Transverse colon (tissue), 4 donors: Measurements from ENCODE around the gene MYH10. TPM values are rescaled to one million over a fixed set of nuclear protein-coding genes. Genes with fewer than 3 reads are reported as not detected.
A peak's percentile ranks its signal among the peaks of the same experiment; 100 is the strongest.

Source experiments
- DNase-seq: peaks from one replicate; pipeline ENCODE4 v3.0.0-alpha.2; 2019
- H3K27ac ChIP-seq, 4 donors: fragments of 200-600 bp; sonication (generic); 2 replicates each; pipeline ENCODE4 v1.5.1; 2016 to 2018; ENCODE audit warnings: inconsistent platforms in 4 of 4
- H3K27me3 ChIP-seq: fragments of 200-600 bp; sonication (generic); 2 replicates; pipeline ENCODE4 v1.5.1; 2017; ENCODE audit warnings: inconsistent platforms
- H3K36me3 ChIP-seq, 4 donors: fragments of 200-600 bp; sonication (generic); 2 replicates each; pipeline ENCODE4 v1.5.1; 2017 to 2019; ENCODE audit warnings: inconsistent platforms in 4 of 4
- H3K4me1 ChIP-seq, 4 donors: fragments of 200-600 bp; sonication (generic); 2 replicates each; pipeline ENCODE4 v1.5.1; 2017 to 2020; ENCODE audit warnings: inconsistent platforms in 4 of 4
- H3K4me3 ChIP-seq, 4 donors: fragments of 200-600 bp; sonication (generic); 1 replicate in 1 of 4; 2 replicates in 3 of 4; pipeline versions ENCODE4 v1.5.1 to v1.6.1; 2017 to 2019; ENCODE audit warnings: inconsistent platforms in 4 of 4
- H3K9me3 ChIP-seq, 2 donors: fragments of 200-600 bp; sonication (generic); 2 replicates each; pipeline ENCODE4 v1.5.1; 2017 to 2019; ENCODE audit warnings: inconsistent platforms in 2 of 2
- EP300 ChIP-seq: sonication (generic); formaldehyde crosslinking; IDR thresholded peaks from one replicate; pipeline ENCODE4 v1.6.1; 2017; ENCODE audit warnings: antibody characterized with exemption, low read depth
- POLR2A ChIP-seq: fragments of 450-650 bp; IDR thresholded peaks from one replicate; pipeline ENCODE4 v1.6.1; 2016; ENCODE audit warnings: antibody characterized with exemption, mild to moderate bottlenecking, moderate library complexity
- POLR2AphosphoS5 ChIP-seq, 3 donors: sonication (generic); formaldehyde crosslinking; IDR thresholded peaks; one replicate each; pipeline ENCODE4 v1.6.1; 2016; ENCODE audit warnings: antibody characterized with exemption in 3 of 3
- WGBS, 2 donors: methylation state at CpG; one replicate each; pipeline ENCODE4 v1.1.5; 2018; ENCODE audit warnings: low coverage in 1 of 2; 5-methylcytosine and 5-hydroxymethylcytosine counted together
- in situ Hi-C, 4 donors: fragments of 200-750 bp; cut with MboI; loops; one replicate each; pipeline versions ENCODE4 v1.15.0 to v1.15.1; 2017; ENCODE audit warnings: low sequenced_read_pairs in 3 of 4, low pct_ligation_motif_present in 1 of 4, low pct_unique_long_range_greater_than_20kb in 1 of 4
- intact Hi-C: fragments of 100-400 bp; cut with DNase I; formaldehyde crosslinking; loops from one replicate; pipeline ENCODE4 v1.15.1; 2023; ENCODE audit warnings: low total_unique reads
- total RNA-seq, 4 donors: library from RNA; depleted of rRNA; stranded (reverse); fragments of >200 nt; gene quantifications; one replicate each; pipeline ENCODE4 v1.1.0, GENCODE V29; 2016
- TF ChIP-seq, protein P1 (sequence below), 5 experiments: fragments of 200-600 bp in 3 of 5; fragments of 450-650 bp in 2 of 5; sonication (generic) in 3 of 5; IDR thresholded peaks; 1 replicate in 2 of 5; 2 replicates in 3 of 5; pipeline ENCODE4 v1.5.1; 2016 to 2017; ENCODE audit warnings: antibody characterized with exemption in 5 of 5, inconsistent platforms in 3 of 5, mild to moderate bottlenecking in 2 of 5, moderate library complexity in 1 of 5

MYH10 gene
- total RNA-seq, 4 donors from 2014 or later = 3.7 to 71.2 (median 8.3) TPM

DNA sequence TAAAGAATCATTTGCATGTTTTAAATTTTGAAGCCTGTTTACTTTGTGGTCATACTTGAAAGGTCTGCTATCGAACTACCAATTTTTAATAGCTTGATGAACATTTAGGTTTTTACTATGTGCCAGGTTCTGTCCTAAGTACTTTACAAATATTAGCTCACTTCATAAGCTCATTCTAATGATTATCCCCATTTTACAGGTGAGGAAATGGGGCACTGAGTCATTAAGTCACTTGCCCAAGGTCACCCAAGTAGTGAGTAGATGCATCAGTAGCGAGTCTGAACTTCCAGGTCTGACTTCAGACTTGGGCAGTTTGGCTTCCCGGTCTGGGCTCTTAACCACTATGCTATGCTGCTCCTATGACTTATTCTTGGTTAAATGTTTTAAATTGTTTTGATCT is 190.8 kb downstream of the MYH10 start:
- no peak overlapping the region for H3K27ac ChIP-seq
- H3K9me3 ChIP-seq = no peaks in the 10 kb centered on the region
- intact Hi-C loops = no loop called here
- H3K36me3 ChIP-seq = peaks cover 0 to 7% (median 3%) of the 10 kb centered on the region in 4 donors
- peaks cover 11 to 35% (median 17%) of the 10 kb centered on the region in 4 donors for H3K4me1 ChIP-seq
- no peak overlapping the region for H3K4me3 ChIP-seq
- WGBS, 2 donors = 98 to 100% methylated on average over 3 of the region's 3 CpGs
- no peak for DNase-seq
- TF ChIP-seq, protein P1, sequence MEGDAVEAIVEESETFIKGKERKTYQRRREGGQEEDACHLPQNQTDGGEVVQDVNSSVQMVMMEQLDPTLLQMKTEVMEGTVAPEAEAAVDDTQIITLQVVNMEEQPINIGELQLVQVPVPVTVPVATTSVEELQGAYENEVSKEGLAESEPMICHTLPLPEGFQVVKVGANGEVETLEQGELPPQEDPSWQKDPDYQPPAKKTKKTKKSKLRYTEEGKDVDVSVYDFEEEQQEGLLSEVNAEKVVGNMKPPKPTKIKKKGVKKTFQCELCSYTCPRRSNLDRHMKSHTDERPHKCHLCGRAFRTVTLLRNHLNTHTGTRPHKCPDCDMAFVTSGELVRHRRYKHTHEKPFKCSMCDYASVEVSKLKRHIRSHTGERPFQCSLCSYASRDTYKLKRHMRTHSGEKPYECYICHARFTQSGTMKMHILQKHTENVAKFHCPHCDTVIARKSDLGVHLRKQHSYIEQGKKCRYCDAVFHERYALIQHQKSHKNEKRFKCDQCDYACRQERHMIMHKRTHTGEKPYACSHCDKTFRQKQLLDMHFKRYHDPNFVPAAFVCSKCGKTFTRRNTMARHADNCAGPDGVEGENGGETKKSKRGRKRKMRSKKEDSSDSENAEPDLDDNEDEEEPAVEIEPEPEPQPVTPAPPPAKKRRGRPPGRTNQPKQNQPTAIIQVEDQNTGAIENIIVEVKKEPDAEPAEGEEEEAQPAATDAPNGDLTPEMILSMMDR (IDR thresholded peaks at IDR 0.05) = no peak
- TF ChIP-seq POLR2A = no peak
- no peak for TF ChIP-seq EP300
- TF ChIP-seq POLR2AphosphoS5 (IDR thresholded peaks at IDR 0.05) = no peak
- in situ Hi-C loops = no loop called here
- no peaks in the 10 kb centered on the region for H3K27me3 ChIP-seq

DNA sequence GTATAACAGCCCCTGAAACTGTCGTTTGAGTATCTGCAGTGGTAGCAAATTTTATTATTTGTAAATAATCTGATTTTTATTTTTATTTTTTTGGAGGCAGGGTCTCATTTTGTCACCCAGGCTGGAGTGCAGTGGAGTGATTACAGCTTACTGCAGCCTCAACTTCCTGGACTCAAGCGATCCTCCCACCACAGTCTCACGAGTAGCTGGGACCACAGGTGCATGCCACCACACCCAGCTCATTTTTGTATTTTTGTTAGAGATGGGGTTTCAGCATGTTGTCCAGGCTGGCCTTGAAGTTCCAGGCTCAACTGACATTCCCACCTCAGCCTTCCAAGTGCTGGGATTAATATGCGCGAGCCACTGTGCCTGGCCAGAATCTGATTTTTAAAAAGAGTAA is 192.1 kb downstream of the MYH10 start:
- DNase-seq = no peak
- H3K36me3 ChIP-seq = no peaks in the 10 kb centered on the region
- in situ Hi-C loops = no loop called here
- H3K4me1 ChIP-seq = peaks cover 11 to 35% (median 17%) of the 10 kb centered on the region in 4 donors
- no peaks in the 10 kb centered on the region for H3K9me3 ChIP-seq
- no peak overlapping the region for H3K27ac ChIP-seq
- 83 to 85% methylated on average over 1 to 5 of the region's 5 CpGs for WGBS, 2 donors
- H3K27me3 ChIP-seq = no peaks in the 10 kb centered on the region
- intact Hi-C loops = no loop called here
- no peak overlapping the region for H3K4me3 ChIP-seq
- TF ChIP-seq POLR2A = no peak
- TF ChIP-seq, protein P1 (IDR thresholded peaks at IDR 0.05) = no peak
- no peak for TF ChIP-seq POLR2AphosphoS5 (IDR thresholded peaks at IDR 0.05)
- no peak for TF ChIP-seq EP300

DNA sequence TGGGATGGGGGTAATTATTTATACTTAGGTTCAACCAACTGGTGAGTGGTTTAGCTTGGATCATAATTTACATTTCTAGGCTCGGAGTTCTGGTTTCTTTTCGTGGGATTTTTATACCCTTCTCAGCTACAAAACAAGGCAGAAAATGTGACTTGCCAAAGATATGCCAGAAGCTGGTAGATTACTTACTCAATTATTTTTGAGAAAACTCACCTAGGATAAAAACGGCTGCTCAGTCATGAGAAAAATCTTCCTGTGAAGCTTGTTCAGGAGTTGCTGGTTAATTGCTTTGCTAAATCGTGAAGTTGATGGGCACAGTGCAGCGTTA is 193.7 kb downstream of the MYH10 start:
- intact Hi-C loops = no loop called here
- Histone ChIP-seq H3K9me3 (no peaks in the 10 kb centered on the region), H3K36me3 (no peaks in the 10 kb centered on the region), H3K4me1 (peaks cover 11 to 33% (median 17%) of the 10 kb centered on the region in 4 donors), H3K4me3 (peak overlapping the region; percentile 61 to 93 (median 88)), H3K27me3 (no peaks in the 10 kb centered on the region), H3K27ac (peak overlapping the region; percentile 97 to 100 (median 100))
- 10 to 16% methylated on average over 5 of the region's 5 CpGs for WGBS, 2 donors
- DNase-seq = no peak
- in situ Hi-C loops = no loop called here
- TF ChIP-seq POLR2AphosphoS5 (IDR thresholded peaks at IDR 0.05) (no peak), EP300 (no peak)

DNA sequence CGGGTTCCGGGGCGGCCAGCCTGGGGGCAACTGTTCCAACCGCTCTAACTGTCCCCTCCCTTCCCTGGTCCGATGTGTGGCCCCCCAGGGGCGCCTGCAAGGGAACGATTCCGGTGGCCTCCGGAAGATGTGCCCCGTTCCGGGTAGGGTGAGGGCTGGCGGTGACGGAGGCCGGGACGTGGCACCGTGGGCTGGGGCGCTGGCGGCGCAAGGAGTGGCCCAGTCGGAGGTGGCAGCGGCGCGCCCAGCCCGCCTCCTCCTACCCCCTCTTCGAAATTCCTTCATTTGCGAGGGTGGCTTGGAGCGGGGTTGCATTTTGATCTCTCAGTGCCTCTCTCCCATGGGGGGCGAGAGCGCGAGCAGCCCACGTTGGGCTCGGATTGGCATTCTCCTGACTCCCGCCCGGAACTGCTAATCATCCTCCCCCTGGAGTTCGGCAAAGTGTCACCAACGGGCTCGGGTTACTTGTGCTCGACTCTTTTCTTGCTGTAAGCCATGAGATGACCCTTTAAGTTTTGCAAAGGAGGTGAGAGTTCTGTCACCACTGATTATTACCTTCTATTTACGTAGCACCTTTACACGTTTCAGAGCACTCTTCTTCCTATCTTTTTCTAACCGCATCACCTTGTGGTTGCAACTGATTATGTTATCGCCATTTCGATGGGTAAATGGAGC is 194.2 kb downstream of the MYH10 start:
- WGBS, 2 donors = 0% methylated on average over 6 to 34 of the region's 43 CpGs
- in situ Hi-C loops (no loop called here), intact Hi-C loops (no loop called here)
- no peaks in the 10 kb centered on the region for H3K27me3 ChIP-seq
- H3K27ac ChIP-seq = peak overlapping the region; percentile 97 to 100 (median 100)
- H3K4me1 ChIP-seq = peaks cover 11 to 28% (median 15%) of the 10 kb centered on the region in 4 donors
- TF ChIP-seq, protein P1 (IDR thresholded peaks at IDR 0.05) = peak in 3 of 5 experiments; percentile 4 to 51 (median 42)
- TF ChIP-seq POLR2A (no peak), POLR2AphosphoS5 (IDR thresholded peaks at IDR 0.05) (peak in 1 of 3 donors; percentile 39), EP300 (no peak)
- H3K4me3 ChIP-seq = peak overlapping the region; percentile 61 to 93 (median 88)
- H3K9me3 ChIP-seq = no peaks in the 10 kb centered on the region
- H3K36me3 ChIP-seq = no peaks in the 10 kb centered on the region
- peak; percentile 75 for DNase-seq
